ENCODE measurements around the gene TRAM2. TPM values are rescaled to one million over a fixed set of nuclear protein-coding genes. Genes with fewer than 3 reads are reported as not detected.

The TRAM2 gene
- total and polyA plus RNA-seq, 2 of the 13 experiments (the other 11 are each of a cell fraction or from before 2014, with no cell fraction given), result 49.1 to 72.5 TPM

DNA sequence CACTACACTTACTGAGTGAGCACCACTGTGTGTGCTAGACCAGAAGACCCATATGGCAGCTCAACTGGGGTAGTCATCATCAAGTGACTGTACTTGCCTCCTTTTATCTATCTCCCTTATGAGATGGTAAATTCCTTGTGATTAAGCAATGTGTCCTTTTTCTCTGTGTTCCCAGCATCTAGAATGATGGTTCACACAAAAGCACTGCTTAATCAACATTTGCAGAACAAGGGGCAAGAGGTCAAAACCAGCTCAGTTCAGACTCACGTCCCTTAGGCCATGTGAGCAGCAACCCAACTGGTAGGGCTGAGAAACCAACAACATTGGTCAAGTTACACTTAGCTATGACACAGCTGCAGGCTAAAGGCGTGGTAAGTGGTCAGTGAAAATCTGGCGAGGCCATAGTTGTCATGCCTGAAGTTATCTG, 10.0 kb downstream of the TRAM2 start (continued):
- TF ChIP-seq, protein P1, sequence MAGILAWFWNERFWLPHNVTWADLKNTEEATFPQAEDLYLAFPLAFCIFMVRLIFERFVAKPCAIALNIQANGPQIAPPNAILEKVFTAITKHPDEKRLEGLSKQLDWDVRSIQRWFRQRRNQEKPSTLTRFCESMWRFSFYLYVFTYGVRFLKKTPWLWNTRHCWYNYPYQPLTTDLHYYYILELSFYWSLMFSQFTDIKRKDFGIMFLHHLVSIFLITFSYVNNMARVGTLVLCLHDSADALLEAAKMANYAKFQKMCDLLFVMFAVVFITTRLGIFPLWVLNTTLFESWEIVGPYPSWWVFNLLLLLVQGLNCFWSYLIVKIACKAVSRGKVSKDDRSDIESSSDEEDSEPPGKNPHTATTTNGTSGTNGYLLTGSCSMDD (CRISPR knock-in tag; IDR thresholded peaks at IDR 0.05), result no peak
- TF ChIP-seq ZNF34 (CRISPR knock-in tag; IDR thresholded peaks at IDR 0.05; ENCODE audit: borderline replicate concordance) (no peak), FOSL2 (CRISPR knock-in tag; IDR thresholded peaks at IDR 0.05) (peak; percentile 26; the same call in 1 of the 2 replicates), HDAC1 (CRISPR knock-in tag; IDR thresholded peaks at IDR 0.05) (no peak), CBX5 (CRISPR knock-in tag; IDR thresholded peaks at IDR 0.05; ENCODE audit: borderline replicate concordance) (0 out of 2 replicates have a peak, but pooled peaks have one; percentile 48), MIER2 (CRISPR knock-in tag; IDR thresholded peaks at IDR 0.05) (no peak), RARA (CRISPR knock-in tag; IDR thresholded peaks at IDR 0.05) (peak; percentile 61), NR2F6 (IDR thresholded peaks at IDR 0.05) (peak; percentile 84), NR2F6 (CRISPR knock-in tag; IDR thresholded peaks at IDR 0.05) (peak; percentile 54; the same call in 1 of the 2 replicates), YEATS2 (CRISPR knock-in tag; IDR thresholded peaks at IDR 0.05; ENCODE audit: borderline replicate concordance) (no peak), MEF2D (CRISPR knock-in tag; IDR thresholded peaks at IDR 0.05) (no peak), SOX6 (IDR thresholded peaks at IDR 0.05) (no peak), SOX6 (CRISPR knock-in tag; IDR thresholded peaks at IDR 0.05) (no peak), ZFY (CRISPR knock-in tag; IDR thresholded peaks at IDR 0.05) (no peak), TEAD3 (CRISPR knock-in tag; optimal IDR thresholded peaks at IDR 0.05; ENCODE audit: borderline replicate concordance) (peak; percentile 39)
- TF ChIP-seq, protein P2, sequence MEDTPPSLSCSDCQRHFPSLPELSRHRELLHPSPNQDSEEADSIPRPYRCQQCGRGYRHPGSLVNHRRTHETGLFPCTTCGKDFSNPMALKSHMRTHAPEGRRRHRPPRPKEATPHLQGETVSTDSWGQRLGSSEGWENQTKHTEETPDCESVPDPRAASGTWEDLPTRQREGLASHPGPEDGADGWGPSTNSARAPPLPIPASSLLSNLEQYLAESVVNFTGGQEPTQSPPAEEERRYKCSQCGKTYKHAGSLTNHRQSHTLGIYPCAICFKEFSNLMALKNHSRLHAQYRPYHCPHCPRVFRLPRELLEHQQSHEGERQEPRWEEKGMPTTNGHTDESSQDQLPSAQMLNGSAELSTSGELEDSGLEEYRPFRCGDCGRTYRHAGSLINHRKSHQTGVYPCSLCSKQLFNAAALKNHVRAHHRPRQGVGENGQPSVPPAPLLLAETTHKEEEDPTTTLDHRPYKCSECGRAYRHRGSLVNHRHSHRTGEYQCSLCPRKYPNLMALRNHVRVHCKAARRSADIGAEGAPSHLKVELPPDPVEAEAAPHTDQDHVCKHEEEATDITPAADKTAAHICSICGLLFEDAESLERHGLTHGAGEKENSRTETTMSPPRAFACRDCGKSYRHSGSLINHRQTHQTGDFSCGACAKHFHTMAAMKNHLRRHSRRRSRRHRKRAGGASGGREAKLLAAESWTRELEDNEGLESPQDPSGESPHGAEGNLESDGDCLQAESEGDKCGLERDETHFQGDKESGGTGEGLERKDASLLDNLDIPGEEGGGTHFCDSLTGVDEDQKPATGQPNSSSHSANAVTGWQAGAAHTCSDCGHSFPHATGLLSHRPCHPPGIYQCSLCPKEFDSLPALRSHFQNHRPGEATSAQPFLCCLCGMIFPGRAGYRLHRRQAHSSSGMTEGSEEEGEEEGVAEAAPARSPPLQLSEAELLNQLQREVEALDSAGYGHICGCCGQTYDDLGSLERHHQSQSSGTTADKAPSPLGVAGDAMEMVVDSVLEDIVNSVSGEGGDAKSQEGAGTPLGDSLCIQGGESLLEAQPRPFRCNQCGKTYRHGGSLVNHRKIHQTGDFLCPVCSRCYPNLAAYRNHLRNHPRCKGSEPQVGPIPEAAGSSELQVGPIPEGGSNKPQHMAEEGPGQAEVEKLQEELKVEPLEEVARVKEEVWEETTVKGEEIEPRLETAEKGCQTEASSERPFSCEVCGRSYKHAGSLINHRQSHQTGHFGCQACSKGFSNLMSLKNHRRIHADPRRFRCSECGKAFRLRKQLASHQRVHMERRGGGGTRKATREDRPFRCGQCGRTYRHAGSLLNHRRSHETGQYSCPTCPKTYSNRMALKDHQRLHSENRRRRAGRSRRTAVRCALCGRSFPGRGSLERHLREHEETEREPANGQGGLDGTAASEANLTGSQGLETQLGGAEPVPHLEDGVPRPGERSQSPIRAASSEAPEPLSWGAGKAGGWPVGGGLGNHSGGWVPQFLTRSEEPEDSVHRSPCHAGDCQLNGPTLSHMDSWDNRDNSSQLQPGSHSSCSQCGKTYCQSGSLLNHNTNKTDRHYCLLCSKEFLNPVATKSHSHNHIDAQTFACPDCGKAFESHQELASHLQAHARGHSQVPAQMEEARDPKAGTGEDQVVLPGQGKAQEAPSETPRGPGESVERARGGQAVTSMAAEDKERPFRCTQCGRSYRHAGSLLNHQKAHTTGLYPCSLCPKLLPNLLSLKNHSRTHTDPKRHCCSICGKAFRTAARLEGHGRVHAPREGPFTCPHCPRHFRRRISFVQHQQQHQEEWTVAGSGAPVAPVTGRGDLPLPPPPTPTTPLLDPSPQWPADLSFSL (CRISPR knock-in tag; IDR thresholded peaks at IDR 0.05), result no peak
- TF ChIP-seq, protein P3, sequence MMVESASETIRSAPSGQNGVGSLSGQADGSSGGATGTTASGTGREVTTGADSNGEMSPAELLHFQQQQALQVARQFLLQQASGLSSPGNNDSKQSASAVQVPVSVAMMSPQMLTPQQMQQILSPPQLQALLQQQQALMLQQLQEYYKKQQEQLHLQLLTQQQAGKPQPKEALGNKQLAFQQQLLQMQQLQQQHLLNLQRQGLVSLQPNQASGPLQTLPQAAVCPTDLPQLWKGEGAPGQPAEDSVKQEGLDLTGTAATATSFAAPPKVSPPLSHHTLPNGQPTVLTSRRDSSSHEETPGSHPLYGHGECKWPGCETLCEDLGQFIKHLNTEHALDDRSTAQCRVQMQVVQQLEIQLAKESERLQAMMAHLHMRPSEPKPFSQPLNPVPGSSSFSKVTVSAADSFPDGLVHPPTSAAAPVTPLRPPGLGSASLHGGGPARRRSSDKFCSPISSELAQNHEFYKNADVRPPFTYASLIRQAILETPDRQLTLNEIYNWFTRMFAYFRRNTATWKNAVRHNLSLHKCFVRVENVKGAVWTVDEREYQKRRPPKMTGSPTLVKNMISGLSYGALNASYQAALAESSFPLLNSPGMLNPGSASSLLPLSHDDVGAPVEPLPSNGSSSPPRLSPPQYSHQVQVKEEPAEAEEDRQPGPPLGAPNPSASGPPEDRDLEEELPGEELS (CRISPR knock-in tag; IDR thresholded peaks at IDR 0.05), result no peak
- TF ChIP-seq, protein P4, sequence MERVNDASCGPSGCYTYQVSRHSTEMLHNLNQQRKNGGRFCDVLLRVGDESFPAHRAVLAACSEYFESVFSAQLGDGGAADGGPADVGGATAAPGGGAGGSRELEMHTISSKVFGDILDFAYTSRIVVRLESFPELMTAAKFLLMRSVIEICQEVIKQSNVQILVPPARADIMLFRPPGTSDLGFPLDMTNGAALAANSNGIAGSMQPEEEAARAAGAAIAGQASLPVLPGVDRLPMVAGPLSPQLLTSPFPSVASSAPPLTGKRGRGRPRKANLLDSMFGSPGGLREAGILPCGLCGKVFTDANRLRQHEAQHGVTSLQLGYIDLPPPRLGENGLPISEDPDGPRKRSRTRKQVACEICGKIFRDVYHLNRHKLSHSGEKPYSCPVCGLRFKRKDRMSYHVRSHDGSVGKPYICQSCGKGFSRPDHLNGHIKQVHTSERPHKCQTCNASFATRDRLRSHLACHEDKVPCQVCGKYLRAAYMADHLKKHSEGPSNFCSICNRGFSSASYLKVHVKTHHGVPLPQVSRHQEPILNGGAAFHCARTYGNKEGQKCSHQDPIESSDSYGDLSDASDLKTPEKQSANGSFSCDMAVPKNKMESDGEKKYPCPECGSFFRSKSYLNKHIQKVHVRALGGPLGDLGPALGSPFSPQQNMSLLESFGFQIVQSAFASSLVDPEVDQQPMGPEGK (CRISPR knock-in tag; IDR thresholded peaks at IDR 0.05), result peak; percentile 23; the same call in 1 of the 2 replicates
- TF ChIP-seq, protein P5, sequence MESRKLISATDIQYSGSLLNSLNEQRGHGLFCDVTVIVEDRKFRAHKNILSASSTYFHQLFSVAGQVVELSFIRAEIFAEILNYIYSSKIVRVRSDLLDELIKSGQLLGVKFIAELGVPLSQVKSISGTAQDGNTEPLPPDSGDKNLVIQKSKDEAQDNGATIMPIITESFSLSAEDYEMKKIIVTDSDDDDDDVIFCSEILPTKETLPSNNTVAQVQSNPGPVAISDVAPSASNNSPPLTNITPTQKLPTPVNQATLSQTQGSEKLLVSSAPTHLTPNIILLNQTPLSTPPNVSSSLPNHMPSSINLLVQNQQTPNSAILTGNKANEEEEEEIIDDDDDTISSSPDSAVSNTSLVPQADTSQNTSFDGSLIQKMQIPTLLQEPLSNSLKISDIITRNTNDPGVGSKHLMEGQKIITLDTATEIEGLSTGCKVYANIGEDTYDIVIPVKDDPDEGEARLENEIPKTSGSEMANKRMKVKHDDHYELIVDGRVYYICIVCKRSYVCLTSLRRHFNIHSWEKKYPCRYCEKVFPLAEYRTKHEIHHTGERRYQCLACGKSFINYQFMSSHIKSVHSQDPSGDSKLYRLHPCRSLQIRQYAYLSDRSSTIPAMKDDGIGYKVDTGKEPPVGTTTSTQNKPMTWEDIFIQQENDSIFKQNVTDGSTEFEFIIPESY (CRISPR knock-in tag; IDR thresholded peaks at IDR 0.05), result no peak

Measured in HepG2 (cell line).